GM12878 (cell line): Measurements from ENCODE around the gene ACOX1. TPM values are rescaled to one million over a fixed set of nuclear protein-coding genes. Genes with fewer than 3 reads are reported as not detected.

Experiments used
- BCL11A ChIP-seq: IDR thresholded peaks from 2 replicates; pipeline ENCODE4 v1.6.1; 2011; ENCODE audit warnings: low read depth, low read length
- CHD1 ChIP-seq: IDR thresholded peaks from 2 replicates; pipeline ENCODE4 v1.6.1; 2012; ENCODE audit warnings: low read depth, low read length, improper control_type of control experiment
- CREB1 ChIP-seq: IDR thresholded peaks from 2 replicates; pipeline ENCODE4 v1.6.1; 2012; ENCODE audit warnings: low read depth, mild to moderate bottlenecking, inconsistent platforms
- EP300 ChIP-seq, 2 experiments: fragments of 150-350 bp in 1 of 2; IDR thresholded peaks; 2 replicates each; pipeline ENCODE4 v1.6.1; 2011 to 2012; ENCODE audit warnings: low read depth in 2 of 2, low read length in 2 of 2, borderline replicate concordance in 1 of 2, improper control_type of control experiment in 1 of 2, inconsistent platforms in 1 of 2; ENCODE audit not compliant: control insufficient read depth in 1 of 2
- EZH2 ChIP-seq: IDR thresholded peaks from 2 replicates; pipeline ENCODE4 v1.6.1; 2012; ENCODE audit warnings: low read depth, mild to moderate bottlenecking, control low read depth, inconsistent platforms, low read length, borderline replicate concordance; ENCODE audit not compliant: control insufficient read depth
- FOXM1 ChIP-seq: IDR thresholded peaks from 2 replicates; pipeline ENCODE4 v1.6.1; 2012; ENCODE audit warnings: low read depth, mild to moderate bottlenecking, inconsistent platforms, low read length, moderate library complexity
- IKZF1 ChIP-seq: fragments of 450-650 bp; conservative IDR thresholded peaks from 2 replicates; pipeline ENCODE4 v1.6.1; 2017; ENCODE audit warnings: antibody characterized with exemption, mild to moderate bottlenecking
- JUND ChIP-seq: IDR thresholded peaks from 2 replicates; pipeline ENCODE4 v1.6.1; 2012; ENCODE audit warnings: low read depth, mild to moderate bottlenecking, low read length, improper control_type of control experiment, moderate library complexity
- MEF2A ChIP-seq: IDR thresholded peaks from 2 replicates; pipeline ENCODE4 v1.6.1; 2011; ENCODE audit warnings: low read depth, mild to moderate bottlenecking, low read length, moderate library complexity; ENCODE audit not compliant: insufficient read depth
- MTA3 ChIP-seq: IDR thresholded peaks from 2 replicates; pipeline ENCODE4 v1.6.1; 2012; ENCODE audit warnings: low read length, inconsistent platforms, borderline replicate concordance
- NRF1 ChIP-seq: conservative IDR thresholded peaks from 2 replicates; pipeline ENCODE4 v1.6.1; 2011; ENCODE audit warnings: mild to moderate bottlenecking, low read depth, low read length, improper control_type of control experiment
- PAX5 ChIP-seq: IDR thresholded peaks from 2 replicates; pipeline ENCODE4 v1.6.1; 2011; ENCODE audit warnings: low read depth, low read length, borderline replicate concordance
- POU2F2 ChIP-seq: IDR thresholded peaks from 3 replicates; pipeline ENCODE4 v1.6.1; 2011; ENCODE audit warnings: low read depth, mild to moderate bottlenecking, low read length, borderline replicate concordance
- RAD51 ChIP-seq: fragments of 450-650 bp; IDR thresholded peaks from 2 replicates; pipeline ENCODE4 v1.6.1; 2016; ENCODE audit warnings: moderate library complexity, mild to moderate bottlenecking, inconsistent platforms
- RBBP5 ChIP-seq: fragments of 200-600 bp; sonication (generic); conservative IDR thresholded peaks from 2 replicates; pipeline ENCODE4 v1.6.1; 2016
- SMAD1 ChIP-seq: fragments of 450-650 bp; IDR thresholded peaks from 2 replicates; pipeline ENCODE4 v1.6.1; 2018; ENCODE audit warnings: mild to moderate bottlenecking, low read depth; ENCODE audit not compliant: partially characterized antibody
- SMC3 ChIP-seq: IDR thresholded peaks from 2 replicates; pipeline ENCODE4 v1.6.1; 2011; ENCODE audit warnings: low read length, improper control_type of control experiment, borderline replicate concordance
- STAT3 ChIP-seq: IDR thresholded peaks from 2 replicates; pipeline ENCODE4 v1.6.1; 2011; ENCODE audit warnings: low read depth, low read length, improper control_type of control experiment
- TCF12 ChIP-seq: IDR thresholded peaks from 2 replicates; pipeline ENCODE4 v1.6.1; 2011; ENCODE audit warnings: low read depth, mild to moderate bottlenecking, low read length
- TCF3 ChIP-seq: IDR thresholded peaks from 2 replicates; pipeline ENCODE4 v1.6.1; 2012; ENCODE audit warnings: low read depth, mild to moderate bottlenecking, low read length, borderline replicate concordance; ENCODE audit not compliant: insufficient read depth
- YBX1 ChIP-seq: fragments of 450-650 bp; IDR thresholded peaks from 2 replicates; pipeline ENCODE4 v1.6.1; 2016; ENCODE audit warnings: antibody characterized with exemption
- ZNF24 ChIP-seq: fragments of 450-650 bp; IDR thresholded peaks from 2 replicates; pipeline ENCODE4 v1.6.1; 2017; ENCODE audit warnings: antibody characterized with exemption, mild to moderate bottlenecking
- ZNF384 ChIP-seq: IDR thresholded peaks from 2 replicates; pipeline ENCODE4 v1.6.1; 2012; ENCODE audit warnings: low read depth, mild to moderate bottlenecking, low read length, improper control_type of control experiment, borderline replicate concordance
- polyA plus RNA-seq, 11 experiments: library from polyadenylated mRNA; depleted of rRNA in 4 of 11; unstranded in 6 of 11; stranded (reverse) in 5 of 11; fragments of >200 nt; fragmentation: Nextera tagmentation in 4 of 11; fragmentation: Illumina TruSeq in 1 of 11; extraction: Ambion mirVana in 4 of 11; extraction: Trizol in 1 of 11; gene quantifications; 1 replicate in 1 of 11; 2 replicates in 10 of 11; pipeline versions ENCODE4 v1.2.1 to v1.2.3, GENCODE V29; 2011 to 2016; ENCODE audit warnings: inconsistent platforms in 2 of 11, missing spikeins in 2 of 11, low read depth in 1 of 11
- total RNA-seq, 4 experiments: library from RNA; depleted of rRNA in 3 of 4; stranded (reverse); fragments of >200 nt in 3 of 4; fragmentation: Illumina TruSeq in 1 of 4; extraction: Trizol in 1 of 4; gene quantifications; 2 replicates each; pipeline versions ENCODE4 v1.2.1 to v1.2.3, GENCODE V29; 2013 to 2021
- TF ChIP-seq, protein P1 (sequence below): IDR thresholded peaks from 2 replicates; pipeline ENCODE4 v1.6.1; 2011; ENCODE audit warnings: mild to moderate bottlenecking, low read depth, low read length, moderate library complexity; ENCODE audit not compliant: insufficient replicate concordance
- TF ChIP-seq, protein P2 (sequence below): fragments of 450-650 bp; IDR thresholded peaks from 2 replicates; pipeline ENCODE4 v1.6.1; 2014; ENCODE audit warnings: mild to moderate bottlenecking
- TF ChIP-seq, protein P3 (sequence below): fragments of 450-650 bp; IDR thresholded peaks from 2 replicates; pipeline ENCODE4 v1.6.1; 2016; ENCODE audit warnings: mild to moderate bottlenecking

Gene ACOX1
- total and polyA plus RNA-seq, 10 of the 15 experiments (the other 5 are each of a cell fraction or from before 2014, with no cell fraction given): 6.5 to 26.2 (median 21.6) TPM

DNA sequence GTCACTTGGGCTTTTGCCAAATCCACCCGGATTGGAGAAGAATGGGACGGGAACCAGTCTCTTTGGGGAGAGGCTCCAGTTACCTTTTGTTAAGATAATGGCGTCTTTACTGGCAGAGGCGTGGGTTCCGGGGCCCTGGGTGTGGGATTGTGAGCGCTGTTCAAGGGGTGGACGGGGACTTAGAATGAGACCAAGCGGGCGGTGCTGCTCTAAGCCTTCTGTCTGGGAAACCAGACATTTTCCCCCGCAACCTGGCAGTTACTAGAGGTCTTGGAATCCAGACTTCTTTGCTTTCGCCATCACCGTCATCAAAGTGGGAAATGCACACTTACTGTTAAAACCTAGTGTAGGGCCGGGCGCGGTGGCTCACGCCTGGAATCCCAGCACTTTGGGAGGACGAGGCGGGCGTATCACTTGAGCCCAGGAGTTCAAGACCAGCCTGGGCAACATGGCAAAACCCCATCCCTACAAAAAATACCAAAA lies 780 bp upstream of the ACOX1 start (continued):
- TF ChIP-seq PAX5 (no peak), IKZF1 (0 out of 2 replicates have a peak, but pooled peaks have one; percentile 3), ZNF384 (no peak), CREB1 (no peak), RBBP5 (no peak), STAT3 (no peak), SMC3 (no peak), TCF3 (no peak), CHD1 (no peak; the same call in 1 of the 2 replicates), POU2F2 (no peak), NRF1 (no peak), MTA3 (no peak), FOXM1 (no peak), SMAD1 (no peak), BCL11A (peak; percentile 7; the same call in 1 of the 2 replicates), EZH2 (no peak), RAD51 (no peak), MEF2A (no peak), EP300 (IDR thresholded peaks at IDR 0.05; ENCODE audit: borderline replicate concordance in 1 of 2, control insufficient read depth in 1 of 2, low read depth in 2 of 2, low read length in 2 of 2) (no peak), TCF12 (no peak), YBX1 (no peak), ZNF24 (no peak), JUND (no peak)
- TF ChIP-seq, protein P1, sequence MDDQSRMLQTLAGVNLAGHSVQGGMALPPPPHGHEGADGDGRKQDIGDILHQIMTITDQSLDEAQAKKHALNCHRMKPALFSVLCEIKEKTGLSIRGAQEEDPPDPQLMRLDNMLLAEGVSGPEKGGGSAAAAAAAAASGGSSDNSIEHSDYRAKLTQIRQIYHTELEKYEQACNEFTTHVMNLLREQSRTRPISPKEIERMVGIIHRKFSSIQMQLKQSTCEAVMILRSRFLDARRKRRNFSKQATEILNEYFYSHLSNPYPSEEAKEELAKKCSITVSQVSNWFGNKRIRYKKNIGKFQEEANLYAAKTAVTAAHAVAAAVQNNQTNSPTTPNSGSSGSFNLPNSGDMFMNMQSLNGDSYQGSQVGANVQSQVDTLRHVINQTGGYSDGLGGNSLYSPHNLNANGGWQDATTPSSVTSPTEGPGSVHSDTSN: no peak
- TF ChIP-seq, protein P2, sequence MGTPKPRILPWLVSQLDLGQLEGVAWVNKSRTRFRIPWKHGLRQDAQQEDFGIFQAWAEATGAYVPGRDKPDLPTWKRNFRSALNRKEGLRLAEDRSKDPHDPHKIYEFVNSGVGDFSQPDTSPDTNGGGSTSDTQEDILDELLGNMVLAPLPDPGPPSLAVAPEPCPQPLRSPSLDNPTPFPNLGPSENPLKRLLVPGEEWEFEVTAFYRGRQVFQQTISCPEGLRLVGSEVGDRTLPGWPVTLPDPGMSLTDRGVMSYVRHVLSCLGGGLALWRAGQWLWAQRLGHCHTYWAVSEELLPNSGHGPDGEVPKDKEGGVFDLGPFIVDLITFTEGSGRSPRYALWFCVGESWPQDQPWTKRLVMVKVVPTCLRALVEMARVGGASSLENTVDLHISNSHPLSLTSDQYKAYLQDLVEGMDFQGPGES: no peak
- TF ChIP-seq, protein P3, sequence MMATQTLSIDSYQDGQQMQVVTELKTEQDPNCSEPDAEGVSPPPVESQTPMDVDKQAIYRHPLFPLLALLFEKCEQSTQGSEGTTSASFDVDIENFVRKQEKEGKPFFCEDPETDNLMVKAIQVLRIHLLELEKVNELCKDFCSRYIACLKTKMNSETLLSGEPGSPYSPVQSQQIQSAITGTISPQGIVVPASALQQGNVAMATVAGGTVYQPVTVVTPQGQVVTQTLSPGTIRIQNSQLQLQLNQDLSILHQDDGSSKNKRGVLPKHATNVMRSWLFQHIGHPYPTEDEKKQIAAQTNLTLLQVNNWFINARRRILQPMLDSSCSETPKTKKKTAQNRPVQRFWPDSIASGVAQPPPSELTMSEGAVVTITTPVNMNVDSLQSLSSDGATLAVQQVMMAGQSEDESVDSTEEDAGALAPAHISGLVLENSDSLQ: no peak
